Loucy (cell line): ENCODE results near the gene TBC1D22A.

Experiments used
- EZH2phosphoT487 ChIP-seq: fragments of 200-600 bp; IDR thresholded peaks from 2 replicates; pipeline ENCODE4 v1.6.1; 2018; ENCODE audit warnings: antibody characterized with exemption, mild to moderate bottlenecking, moderate library complexity, borderline replicate concordance
- TF ChIP-seq, protein P1 (sequence below): fragments of 200-600 bp; sonication (generic); conservative IDR thresholded peaks from 2 replicates; pipeline ENCODE4 v1.5.1; 2014; ENCODE audit warnings: mild to moderate bottlenecking, antibody characterized with exemption, low read length

DNA sequence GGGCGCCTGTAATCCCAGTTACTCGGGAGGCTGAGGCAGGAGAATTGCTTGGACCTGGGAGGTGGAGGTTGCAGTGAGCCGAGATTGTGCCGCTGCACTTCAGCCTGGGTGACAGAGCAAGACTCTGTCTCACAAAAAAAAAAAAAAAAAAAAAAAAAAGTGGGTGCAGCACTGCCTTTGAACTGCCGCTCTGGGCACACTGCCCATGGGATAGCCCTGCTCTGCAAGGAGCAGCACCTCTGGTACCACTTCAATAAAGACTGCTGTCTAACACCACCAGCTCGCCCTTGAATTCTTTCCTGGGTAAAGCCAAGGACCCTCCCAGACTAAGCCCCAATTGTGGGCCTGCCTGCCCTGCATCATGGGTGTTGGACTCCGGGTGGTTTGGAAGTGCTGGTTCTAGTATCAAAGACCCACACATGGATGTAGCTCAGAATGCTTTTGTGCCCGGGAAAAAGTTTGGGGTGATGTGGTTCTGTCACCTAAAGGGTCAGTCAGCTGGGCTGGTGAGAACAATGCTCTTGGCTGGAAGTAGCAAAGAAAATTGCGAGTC, 444.3 kb downstream of the TBC1D22A start:
- TF ChIP-seq, protein P1, sequence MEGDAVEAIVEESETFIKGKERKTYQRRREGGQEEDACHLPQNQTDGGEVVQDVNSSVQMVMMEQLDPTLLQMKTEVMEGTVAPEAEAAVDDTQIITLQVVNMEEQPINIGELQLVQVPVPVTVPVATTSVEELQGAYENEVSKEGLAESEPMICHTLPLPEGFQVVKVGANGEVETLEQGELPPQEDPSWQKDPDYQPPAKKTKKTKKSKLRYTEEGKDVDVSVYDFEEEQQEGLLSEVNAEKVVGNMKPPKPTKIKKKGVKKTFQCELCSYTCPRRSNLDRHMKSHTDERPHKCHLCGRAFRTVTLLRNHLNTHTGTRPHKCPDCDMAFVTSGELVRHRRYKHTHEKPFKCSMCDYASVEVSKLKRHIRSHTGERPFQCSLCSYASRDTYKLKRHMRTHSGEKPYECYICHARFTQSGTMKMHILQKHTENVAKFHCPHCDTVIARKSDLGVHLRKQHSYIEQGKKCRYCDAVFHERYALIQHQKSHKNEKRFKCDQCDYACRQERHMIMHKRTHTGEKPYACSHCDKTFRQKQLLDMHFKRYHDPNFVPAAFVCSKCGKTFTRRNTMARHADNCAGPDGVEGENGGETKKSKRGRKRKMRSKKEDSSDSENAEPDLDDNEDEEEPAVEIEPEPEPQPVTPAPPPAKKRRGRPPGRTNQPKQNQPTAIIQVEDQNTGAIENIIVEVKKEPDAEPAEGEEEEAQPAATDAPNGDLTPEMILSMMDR, result no peak
- TF ChIP-seq EZH2phosphoT487, result no peak
